Heart right ventricle (tissue), 16 donors: ENCODE measurements around the gene ATP13A2. TPM values are rescaled to one million over a fixed set of nuclear protein-coding genes. Genes with fewer than 3 reads are reported as not detected.

Experiments
- ATAC-seq, 8 donors: fragments of 200-7000 bp; cut with Tn5 transposase; one replicate each; pipeline ENCODE4 v1.9.1; 2020; ENCODE audit warnings: mild to moderate bottlenecking in 8 of 8, moderate library complexity in 8 of 8, moderate number of reproducible peaks in 1 of 8
- DNase-seq, 2 donors: peaks; one replicate each; pipeline ENCODE4 v3.0.0-alpha.2; 2020
- H3K27ac ChIP-seq, 10 donors: fragments of 200-600 bp; sonication (generic) in 2 of 10; one replicate each; pipeline versions ENCODE4 v1.5.0 to v1.8.0; 2020 to 2022; ENCODE audit warnings: mild to moderate bottlenecking in 3 of 10
- H3K27me3 ChIP-seq, 7 donors: fragments of 200-600 bp; one replicate each; pipeline ENCODE4 v1.8.0; 2021 to 2022; ENCODE audit warnings: mild to moderate bottlenecking in 2 of 7
- H3K36me3 ChIP-seq, 9 donors: fragments of 200-600 bp; sonication (generic) in 1 of 9; one replicate each; pipeline versions ENCODE4 v1.5.0 to v1.8.0; 2020 to 2022; ENCODE audit warnings: mild to moderate bottlenecking in 2 of 9
- H3K4me1 ChIP-seq, 9 donors: fragments of 200-600 bp; sonication (generic) in 1 of 9; one replicate each; pipeline versions ENCODE4 v1.5.0 to v1.8.0; 2020 to 2022; ENCODE audit warnings: mild to moderate bottlenecking in 4 of 9
- H3K4me3 ChIP-seq, 10 donors: fragments of 200-600 bp; sonication (generic) in 2 of 10; one replicate each; pipeline versions ENCODE4 v1.5.0 to v1.8.0; 2020 to 2022; ENCODE audit warnings: mild to moderate bottlenecking in 7 of 10, moderate library complexity in 2 of 10
- H3K9me3 ChIP-seq, 11 donors: fragments of 200-600 bp in 10 of 11; sonication (generic) in 2 of 11; one replicate each; pipeline versions ENCODE4 v1.5.0 to v1.8.0; 2013 to 2022; ENCODE audit warnings: mild to moderate bottlenecking in 2 of 11, control low read depth in 1 of 11, moderate library complexity in 1 of 11
- WGBS, 2 donors: extraction: QIAGEN DNeasy Blood & Tissue Kit; methylation state at CpG; one replicate each; pipeline ENCODE4 v1.1.7; 2013; ENCODE audit warnings: inconsistent platforms in 1 of 2; 5-methylcytosine and 5-hydroxymethylcytosine counted together
- intact Hi-C, 10 donors: fragments of 100-400 bp; cut with DNase I; formaldehyde crosslinking; loops; one replicate each; pipeline versions ENCODE4 v1.11.1 to v1.14.2; 2022
- polyA plus RNA-seq, 2 donors: library from polyadenylated mRNA; stranded (reverse); fragments of 200-250 nt; gene quantifications; one replicate each; pipeline ENCODE4 v1.2.3, GENCODE V29; 2013
- total RNA-seq, 10 donors: library from RNA; stranded (reverse); fragmentation: NEBNext Ultra II Directional in 3 of 10; extraction: Animal tissue kit (Norgen Biotek cat#: 25700) in 3 of 10; gene quantifications; one replicate each; pipeline versions ENCODE4 v1.2.1 to v1.2.4, GENCODE V29; 2021 to 2023
- TF ChIP-seq, protein P1 (sequence below), 9 donors: fragments of 200-600 bp; sonication (generic) in 2 of 9; IDR thresholded peaks; one replicate each; pipeline versions ENCODE4 v1.5.0 to v1.8.0; 2021 to 2022; ENCODE audit warnings: antibody characterized with exemption in 9 of 9, mild to moderate bottlenecking in 5 of 9, moderate library complexity in 1 of 9
- donor health status: Arrhythmogenic right ventricular cardiomyopathy.
- donor health status: ischemic (EF 13 %, LVEDD 7.1; RV severe dilation, severe dysfunction).
- donor health status: healthy with polysubstance abuse.
- donor health status: DM: no; HTN: yes; CAD: no.
- donor health status: DM: no; HTN: no; CAD: no.
- donor health status: ischemic (EF 25% LVEDD 6.9; RV normal size, moderate dysfunction).
- donor health status: ischemic (EF 25% LVEDD 5.7; RV mildly dilated, moderate dysfunction).
- donor health status: healthy.
- donor health status: DM: yes; HTN: yes; CAD: no.
- donor health status: Ischemic cardiomyopathy.
- donor health status: ischemic (EF 35%, LVEDD 5.7; RV mildly dilated, moderate dysfunction).
- donor health status: nonischemic (EF 11% LVEDD 7.7; RV severe dilation, severe dysfunction).
- donor health status: DM: yes; HTN: yes; CAD: no.
- donor health status: PGD.
- donor health status: ischemic (EF 29% LVEDD 5.4; RV normal size, mild dysfunction).
- donor health status: nonischemic (EF 23%, LVEDD 6.1; RV moderate dilation, normal function).

The ATP13A2 gene
- total and polyA plus RNA-seq, 12 donors: 7.2 to 20.0 (median 11.0) TPM

DNA sequence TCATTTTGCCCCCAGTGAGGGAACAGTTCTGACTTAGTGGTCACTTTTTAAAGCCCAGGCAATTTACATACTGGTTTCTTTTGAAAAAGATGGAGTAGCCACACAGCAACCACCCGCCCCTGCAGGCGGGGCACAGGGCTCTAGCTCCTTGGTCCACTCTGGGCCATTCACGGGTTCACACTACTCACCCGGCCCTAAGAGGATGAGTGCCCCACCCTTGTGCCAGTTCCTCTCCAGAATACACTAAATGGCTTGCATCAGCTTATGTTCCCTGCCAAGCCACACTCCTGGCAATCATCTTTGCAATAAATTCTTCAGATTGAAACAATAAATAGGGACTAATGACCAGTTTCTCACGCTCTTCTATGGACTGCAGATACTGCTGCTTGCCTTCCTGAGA lies 15.7 kb upstream of the ATP13A2 start:
- no peaks in the 10 kb centered on the region for H3K9me3 ChIP-seq
- H3K36me3 ChIP-seq: peaks cover 2 to 100% (median 71%) of the 10 kb centered on the region in 9 donors
- H3K27me3 ChIP-seq: no peaks in the 10 kb centered on the region
- no peak overlapping the region for H3K4me3 ChIP-seq
- intact Hi-C loops: no loop called here
- ATAC-seq (peak in 1 of 8 donors; percentile 68), DNase-seq (no peak)
- TF ChIP-seq, protein P1, sequence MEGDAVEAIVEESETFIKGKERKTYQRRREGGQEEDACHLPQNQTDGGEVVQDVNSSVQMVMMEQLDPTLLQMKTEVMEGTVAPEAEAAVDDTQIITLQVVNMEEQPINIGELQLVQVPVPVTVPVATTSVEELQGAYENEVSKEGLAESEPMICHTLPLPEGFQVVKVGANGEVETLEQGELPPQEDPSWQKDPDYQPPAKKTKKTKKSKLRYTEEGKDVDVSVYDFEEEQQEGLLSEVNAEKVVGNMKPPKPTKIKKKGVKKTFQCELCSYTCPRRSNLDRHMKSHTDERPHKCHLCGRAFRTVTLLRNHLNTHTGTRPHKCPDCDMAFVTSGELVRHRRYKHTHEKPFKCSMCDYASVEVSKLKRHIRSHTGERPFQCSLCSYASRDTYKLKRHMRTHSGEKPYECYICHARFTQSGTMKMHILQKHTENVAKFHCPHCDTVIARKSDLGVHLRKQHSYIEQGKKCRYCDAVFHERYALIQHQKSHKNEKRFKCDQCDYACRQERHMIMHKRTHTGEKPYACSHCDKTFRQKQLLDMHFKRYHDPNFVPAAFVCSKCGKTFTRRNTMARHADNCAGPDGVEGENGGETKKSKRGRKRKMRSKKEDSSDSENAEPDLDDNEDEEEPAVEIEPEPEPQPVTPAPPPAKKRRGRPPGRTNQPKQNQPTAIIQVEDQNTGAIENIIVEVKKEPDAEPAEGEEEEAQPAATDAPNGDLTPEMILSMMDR (IDR thresholded peaks at IDR 0.05): no peak
- H3K27ac ChIP-seq: no peak overlapping the region
- WGBS, 2 donors: 79 to 87% methylated on average over 5 of the region's 5 CpGs
- H3K4me1 ChIP-seq: peaks cover 0 to 23% (median 0%) of the 10 kb centered on the region in 9 donors

DNA sequence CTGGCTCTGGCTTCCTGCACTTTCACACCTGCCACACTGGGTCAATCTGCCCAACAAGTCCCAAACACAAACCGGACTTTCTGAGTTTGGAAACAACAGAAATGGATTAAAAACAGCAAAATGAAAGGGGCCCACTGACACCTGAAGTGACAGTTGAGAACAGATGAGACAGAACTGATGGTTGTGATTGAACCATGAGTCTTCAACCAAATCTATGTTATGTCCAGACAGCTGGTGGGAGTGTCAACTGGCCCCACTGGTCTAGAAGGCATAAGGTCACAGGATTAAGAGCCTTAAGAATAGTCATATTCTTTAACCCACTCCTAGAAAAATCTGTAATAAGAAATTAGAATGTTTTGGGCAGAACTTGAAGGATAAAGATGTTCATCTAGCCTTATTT lies 13.0 kb upstream of the ATP13A2 start:
- no peak overlapping the region for H3K27ac ChIP-seq
- intact Hi-C loops: no loop called here
- no peak for ATAC-seq
- no peak overlapping the region for H3K4me3 ChIP-seq
- H3K4me1 ChIP-seq: peaks cover 0 to 21% (median 0%) of the 10 kb centered on the region in 9 donors
- H3K36me3 ChIP-seq: peaks cover 7 to 100% (median 89%) of the 10 kb centered on the region in 9 donors
- no peak for DNase-seq
- WGBS, 2 donors: 86 to 96% methylated on average over 1 of the region's 1 CpG
- TF ChIP-seq, protein P1 (IDR thresholded peaks at IDR 0.05): no peak
- no peaks in the 10 kb centered on the region for H3K27me3 ChIP-seq
- H3K9me3 ChIP-seq: no peaks in the 10 kb centered on the region

DNA sequence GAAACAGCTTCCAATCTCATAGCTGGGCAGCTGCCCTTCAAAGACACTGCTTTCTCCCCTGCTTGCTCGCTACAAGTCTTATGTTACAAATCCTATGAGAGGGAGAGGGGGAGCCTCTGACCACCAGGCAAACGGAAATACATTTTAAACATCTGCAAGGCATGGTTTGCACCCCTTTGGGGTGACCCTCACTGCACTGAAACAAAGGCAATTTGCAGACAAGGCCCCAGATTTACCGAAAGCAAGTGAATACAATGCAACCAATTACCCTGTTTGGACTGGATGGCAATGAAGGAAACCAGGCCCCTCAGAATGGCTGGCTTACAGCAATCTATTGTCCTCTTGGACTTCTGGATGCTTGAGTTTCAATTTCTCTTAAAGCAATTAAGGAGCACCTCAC lies 11.8 kb upstream of the ATP13A2 start:
- H3K27ac ChIP-seq: no peak overlapping the region
- peaks cover 0 to 21% (median 0%) of the 10 kb centered on the region in 9 donors for H3K4me1 ChIP-seq
- TF ChIP-seq, protein P1 (IDR thresholded peaks at IDR 0.05): no peak
- intact Hi-C loops: no loop called here
- ATAC-seq: no peak
- H3K36me3 ChIP-seq: peaks cover 7 to 100% (median 97%) of the 10 kb centered on the region in 9 donors
- 66 to 81% methylated on average over 3 of the region's 3 CpGs for WGBS, 2 donors
- H3K4me3 ChIP-seq: no peak overlapping the region
- no peaks in the 10 kb centered on the region for H3K27me3 ChIP-seq
- no peak for DNase-seq
- H3K9me3 ChIP-seq: no peaks in the 10 kb centered on the region

- H3K4me1 ChIP-seq: peaks cover 0 to 21% (median 0%) of the 10 kb centered on the region in 9 donors
- H3K4me3 ChIP-seq: no peak overlapping the region
- H3K27me3 ChIP-seq: no peaks in the 10 kb centered on the region
- no peak for DNase-seq
- TF ChIP-seq, protein P1 (IDR thresholded peaks at IDR 0.05): no peak
- WGBS, 2 donors: 57 to 65% methylated on average over 4 of the region's 4 CpGs
- peaks cover 7 to 100% (median 97%) of the 10 kb centered on the region in 9 donors for H3K36me3 ChIP-seq
- no peaks in the 10 kb centered on the region for H3K9me3 ChIP-seq
- intact Hi-C loops: no loop called here
- no peak for ATAC-seq
- no peak overlapping the region for H3K27ac ChIP-seq
Observed at GRCh38 chr1:17023102-17023501, 11.4 kb upstream of the ATP13A2 start.
